HG03159 (cell line): ENCODE results near the gene GIMAP8.
A peak's percentile ranks its signal among the peaks of the same experiment; 100 is the strongest.
"Not testable (repeated sequence)": the region's sequence is repeated elsewhere in the genome, so short reads cannot be mapped to it uniquely, and the experiment has no call there.

Source experiments
- ATAC-seq: cut with Tn5 transposase; IDR thresholded peaks from one replicate; pipeline ENCODE4 v1.9.1; 2021; ENCODE audit warnings: mild to moderate bottlenecking, moderate library complexity; ENCODE audit not compliant: unreplicated experiment

The GIMAP8 gene

GRCh38 chr7:150434240-150434639 is 16.2 kb upstream of the GIMAP8 start:
- no peak for ATAC-seq

GRCh38 chr7:150435047-150435389 is 15.4 kb upstream of the GIMAP8 start:
- no peak for ATAC-seq

GRCh38 chr7:150435390-150436073 is 14.9 kb upstream of the GIMAP8 start:
- peak; percentile 92 for ATAC-seq

- no peak for ATAC-seq
Measured at GRCh38 chr7:150439967-150440366, 10.5 kb upstream of the GIMAP8 start.

GRCh38 chr7:150441524-150441923 is 8.9 kb upstream of the GIMAP8 start:
- ATAC-seq: no peak

GRCh38 chr7:150442811-150443210 is 7.6 kb upstream of the GIMAP8 start:
- no peak for ATAC-seq

GRCh38 chr7:150443793-150444540 is 6.5 kb upstream of the GIMAP8 start:
- no peak for ATAC-seq

GRCh38 chr7:150444674-150445365 is 5.6 kb upstream of the GIMAP8 start:
- ATAC-seq: no peak

GRCh38 chr7:150446288-150446938 is 4.0 kb upstream of the GIMAP8 start:
- no peak for ATAC-seq

- ATAC-seq: peak; percentile 5
Measured at GRCh38 chr7:150447966-150448788, 2.3 kb upstream of the GIMAP8 start.

- peak; percentile 43 for ATAC-seq
Measured at GRCh38 chr7:150448789-150449147, 1.7 kb upstream of the GIMAP8 start.

GRCh38 chr7:150449206-150449952 is 1.1 kb upstream of the GIMAP8 start:
- no peak for ATAC-seq

- peak; percentile 45 for ATAC-seq
Measured at GRCh38 chr7:150451097-150451793, 815 bp downstream of the GIMAP8 start.

GRCh38 chr7:150451833-150452461 is 1.5 kb downstream of the GIMAP8 start:
- ATAC-seq: no peak

GRCh38 chr7:150453181-150453580 is 2.8 kb downstream of the GIMAP8 start:
- ATAC-seq: no peak

- ATAC-seq: no peak
Measured at GRCh38 chr7:150453892-150454291, 3.5 kb downstream of the GIMAP8 start.

GRCh38 chr7:150457064-150457463 is 6.6 kb downstream of the GIMAP8 start:
- ATAC-seq: not testable (repeated sequence)

- ATAC-seq: no peak
Measured at GRCh38 chr7:150458235-150458634, 7.8 kb downstream of the GIMAP8 start.

GRCh38 chr7:150458756-150459155 is 8.3 kb downstream of the GIMAP8 start:
- no peak for ATAC-seq
